Measurements from ENCODE around the gene ZFHX3.
"Not testable (repeated sequence)": the region's sequence is repeated elsewhere in the genome, so short reads cannot be mapped to it uniquely, and the experiment has no call there.

Gene ZFHX3

GRCh38 chr16:73019457-73020362 lies 28.2 kb downstream of the ZFHX3 start:
- no peak for DNase-seq

- no peak for DNase-seq
Observed at GRCh38 chr16:73018821-73019456, 29.0 kb downstream of the ZFHX3 start.

GRCh38 chr16:73017321-73017720 lies 30.6 kb downstream of the ZFHX3 start:
- no peak for DNase-seq

- no peak for DNase-seq
Observed at GRCh38 chr16:73016488-73016830, 31.5 kb downstream of the ZFHX3 start.

GRCh38 chr16:73015612-73016487 lies 32.1 kb downstream of the ZFHX3 start:
- DNase-seq: no peak

GRCh38 chr16:73014768-73015167 lies 33.2 kb downstream of the ZFHX3 start:
- no peak for DNase-seq

- no peak for DNase-seq
Observed at GRCh38 chr16:73013974-73014373, 34.0 kb downstream of the ZFHX3 start.

GRCh38 chr16:73012341-73012740 lies 35.6 kb downstream of the ZFHX3 start:
- no peak for DNase-seq

- DNase-seq: no peak
Observed at GRCh38 chr16:73011926-73012325, 36.0 kb downstream of the ZFHX3 start.

- no peak for DNase-seq
Observed at GRCh38 chr16:73010150-73010676, 37.7 kb downstream of the ZFHX3 start.

GRCh38 chr16:73009710-73010109 lies 38.2 kb downstream of the ZFHX3 start:
- DNase-seq: not testable (repeated sequence)

- no peak for DNase-seq
Observed at GRCh38 chr16:73006026-73006425, 41.9 kb downstream of the ZFHX3 start.

GRCh38 chr16:73002866-73003265 lies 45.1 kb downstream of the ZFHX3 start:
- DNase-seq: no peak

- no peak for DNase-seq
Observed at GRCh38 chr16:73000907-73001521, 46.9 kb downstream of the ZFHX3 start.

GRCh38 chr16:73000020-73000906 lies 47.7 kb downstream of the ZFHX3 start:
- no peak for DNase-seq

- no peak for DNase-seq
Observed at GRCh38 chr16:72999541-73000019, 48.3 kb downstream of the ZFHX3 start.

- DNase-seq: no peak
Observed at GRCh38 chr16:72997141-72997542, 50.8 kb downstream of the ZFHX3 start.

GRCh38 chr16:72996291-72997062 lies 51.5 kb downstream of the ZFHX3 start:
- no peak for DNase-seq

- not testable (repeated sequence) for DNase-seq
Observed at GRCh38 chr16:72995882-72996270, 52.1 kb downstream of the ZFHX3 start.

- DNase-seq: no peak
Observed at GRCh38 chr16:72995151-72995881, 52.6 kb downstream of the ZFHX3 start.
